ENCODE results near the gene RPRD1B.

DNA sequence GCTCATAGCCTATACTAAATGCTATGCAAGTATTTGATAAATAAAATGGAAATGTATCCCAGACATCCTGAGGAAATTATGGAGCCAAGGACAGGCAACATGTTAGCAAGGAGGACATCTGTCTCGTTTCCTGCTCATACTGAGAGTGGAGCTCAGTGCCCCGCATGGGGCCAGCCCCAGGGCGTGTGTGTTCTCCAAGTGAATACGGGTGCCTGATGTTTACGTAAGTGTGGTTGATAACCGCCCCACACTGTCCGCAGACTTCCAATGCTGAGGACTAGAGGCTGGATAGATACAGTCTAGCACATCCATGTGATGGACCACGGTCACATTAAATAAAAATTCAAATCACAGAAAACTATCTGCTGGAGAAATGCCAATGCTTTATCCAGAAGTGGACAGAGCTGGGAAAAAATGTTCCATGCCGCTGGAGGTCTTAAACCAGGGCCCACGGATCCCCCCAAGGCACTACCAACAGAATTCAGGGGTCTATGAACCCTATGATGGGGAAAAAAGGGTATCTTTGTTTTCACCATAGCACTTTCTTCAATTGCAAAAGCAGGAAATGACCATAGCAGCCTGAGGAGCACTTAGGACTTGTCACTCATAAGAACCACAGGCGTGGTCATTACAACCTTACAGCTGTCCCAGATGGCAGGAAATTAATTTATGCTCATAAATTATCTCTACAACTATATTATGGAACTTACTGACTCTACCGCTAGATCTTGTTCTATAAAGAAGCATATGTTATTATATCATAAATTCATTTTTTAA is 106.6 kb downstream of the RPRD1B start:
- no peak for TF ChIP-seq POLR2A (IDR thresholded peaks at IDR 0.05; ENCODE audit: extremely low read depth, insufficient read length)
- TF ChIP-seq CTCF (IDR thresholded peaks at IDR 0.05; ENCODE audit: low read depth, low read length), result no peak
